HG03139 (cell line): ENCODE results near the gene USF3.
A peak's percentile ranks its signal among the peaks of the same experiment; 100 is the strongest.

ENCODE experiments used
- ATAC-seq: cut with Tn5 transposase; IDR thresholded peaks from one replicate; pipeline ENCODE4 v1.9.1; 2021; ENCODE audit not compliant: unreplicated experiment

Gene USF3

DNA sequence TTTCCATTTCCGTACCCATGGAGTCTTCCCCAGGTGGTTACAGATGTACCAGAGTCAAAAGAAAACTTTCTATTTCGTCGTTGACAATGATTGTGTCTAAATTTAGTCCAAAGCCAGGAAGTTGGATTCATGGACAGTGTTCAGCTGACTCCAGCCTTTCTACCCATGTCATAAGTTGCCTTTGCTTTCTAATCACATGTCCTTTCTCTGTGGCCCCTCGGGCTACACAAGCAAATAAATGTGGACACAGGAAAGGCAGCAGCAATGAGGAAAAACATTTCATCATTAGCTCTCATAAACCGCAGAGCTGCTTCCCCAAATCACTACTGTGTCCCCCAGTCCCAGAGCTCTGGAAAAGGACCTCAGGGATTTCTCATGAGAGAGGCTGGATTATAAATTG is 82.0 kb downstream of the USF3 start:
- no peak for ATAC-seq

DNA sequence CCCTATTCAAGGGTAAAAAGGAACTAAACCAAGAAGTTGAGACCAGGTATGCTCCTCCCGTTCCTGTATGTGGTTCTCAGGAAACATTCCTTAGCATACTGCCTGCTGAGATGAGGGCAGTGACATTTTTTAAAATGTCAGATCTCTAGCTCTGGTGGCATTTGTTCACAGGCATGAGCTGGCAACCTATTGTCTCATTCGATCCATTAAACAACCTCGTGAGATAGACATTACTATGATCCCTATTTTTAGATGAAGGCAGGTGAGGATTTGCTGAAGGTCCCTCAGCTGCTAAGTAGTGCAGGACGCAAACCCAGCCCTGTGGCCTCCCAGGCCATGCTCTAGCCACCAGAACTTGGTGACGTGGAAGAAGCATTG is 89.2 kb downstream of the USF3 start:
- ATAC-seq: no peak

DNA sequence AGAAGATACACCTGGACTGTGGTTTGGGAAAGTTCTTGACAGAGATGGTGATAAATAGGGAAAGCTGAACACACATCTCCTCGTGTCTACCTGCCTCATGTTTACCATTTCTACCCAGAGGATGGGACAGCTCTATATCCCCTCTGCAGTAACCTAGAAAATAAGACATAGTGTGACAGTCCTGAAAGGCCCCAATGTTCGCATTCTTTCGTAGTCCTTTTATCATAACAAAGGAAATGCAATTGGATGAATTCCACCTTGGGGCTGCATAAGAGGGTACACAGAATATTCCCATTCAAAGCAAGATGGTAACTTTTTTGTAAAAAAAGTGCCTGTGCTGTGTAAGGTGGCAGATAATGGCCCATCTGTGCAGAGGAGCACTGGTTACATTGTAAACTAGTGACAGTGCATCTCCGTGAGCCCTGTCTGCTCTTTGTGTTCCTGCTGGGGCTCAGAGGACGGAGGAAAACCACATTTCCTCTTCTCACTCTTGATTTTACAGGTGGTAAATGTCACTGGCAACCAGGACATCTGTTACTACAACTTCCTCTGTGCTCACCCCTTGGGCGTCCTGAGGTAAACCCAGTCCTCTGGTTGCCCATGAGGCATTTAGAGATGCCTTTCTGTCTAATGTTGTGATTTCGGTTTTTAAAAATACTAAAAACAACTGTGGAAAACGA is 89.8 kb downstream of the USF3 start:
- peak; percentile 98 for ATAC-seq

DNA sequence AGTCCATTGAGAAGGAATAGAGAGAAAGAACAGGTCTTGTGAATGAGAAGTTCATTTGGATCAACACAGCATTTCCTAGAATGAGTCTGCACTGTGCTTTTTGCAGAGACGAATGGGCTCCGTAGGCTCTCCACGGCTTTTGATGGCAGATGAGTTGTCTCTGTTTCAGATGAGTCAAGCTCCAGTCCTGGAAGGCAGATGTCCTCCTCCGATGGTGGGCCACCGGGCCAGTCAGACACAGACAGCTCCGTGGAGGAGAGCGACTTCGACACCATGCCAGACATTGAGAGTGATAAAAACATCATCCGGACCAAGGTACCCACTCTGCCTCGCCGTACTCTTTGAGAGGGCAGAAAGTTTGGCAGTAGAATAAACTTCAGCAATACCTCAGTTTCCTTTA is 93.6 kb downstream of the USF3 start:
- no peak for ATAC-seq

DNA sequence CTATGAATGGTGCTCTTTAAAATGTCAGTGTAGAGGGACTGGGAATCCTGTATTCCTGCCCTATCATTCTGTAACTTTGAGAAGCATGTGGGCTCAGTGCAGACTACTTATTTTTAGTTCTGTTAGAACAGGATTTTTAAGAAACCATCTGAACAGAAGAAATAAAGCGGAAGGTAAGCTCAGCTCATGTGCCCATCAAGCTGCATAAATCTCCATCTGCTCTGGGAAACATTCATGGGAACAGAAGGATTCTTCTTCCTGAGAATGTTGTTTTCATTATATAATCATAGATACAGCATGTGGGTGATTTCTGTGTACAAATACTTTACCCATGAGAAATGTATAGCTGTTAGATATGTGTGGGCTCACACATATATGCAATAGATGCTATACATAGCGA is 94.2 kb downstream of the USF3 start:
- no peak for ATAC-seq

DNA sequence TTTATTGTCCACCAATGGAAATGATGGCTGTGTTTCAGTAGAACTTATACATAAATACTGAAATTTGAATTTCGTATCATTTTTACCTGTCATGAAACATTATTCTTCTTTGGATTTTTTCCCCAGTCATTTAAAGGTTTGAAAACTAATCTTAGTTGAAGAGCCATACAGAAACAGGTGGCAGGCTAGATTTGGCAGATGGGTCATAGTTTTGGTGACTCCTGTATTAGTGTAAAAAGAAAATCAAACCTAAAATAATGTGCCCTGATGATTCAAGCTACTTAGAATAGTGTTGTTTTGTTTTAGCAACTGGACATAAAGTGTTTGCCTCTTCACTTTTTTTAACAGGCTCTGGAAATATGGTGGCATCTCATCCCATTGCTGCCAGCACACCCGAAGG is 95.2 kb downstream of the USF3 start:
- no peak for ATAC-seq

DNA sequence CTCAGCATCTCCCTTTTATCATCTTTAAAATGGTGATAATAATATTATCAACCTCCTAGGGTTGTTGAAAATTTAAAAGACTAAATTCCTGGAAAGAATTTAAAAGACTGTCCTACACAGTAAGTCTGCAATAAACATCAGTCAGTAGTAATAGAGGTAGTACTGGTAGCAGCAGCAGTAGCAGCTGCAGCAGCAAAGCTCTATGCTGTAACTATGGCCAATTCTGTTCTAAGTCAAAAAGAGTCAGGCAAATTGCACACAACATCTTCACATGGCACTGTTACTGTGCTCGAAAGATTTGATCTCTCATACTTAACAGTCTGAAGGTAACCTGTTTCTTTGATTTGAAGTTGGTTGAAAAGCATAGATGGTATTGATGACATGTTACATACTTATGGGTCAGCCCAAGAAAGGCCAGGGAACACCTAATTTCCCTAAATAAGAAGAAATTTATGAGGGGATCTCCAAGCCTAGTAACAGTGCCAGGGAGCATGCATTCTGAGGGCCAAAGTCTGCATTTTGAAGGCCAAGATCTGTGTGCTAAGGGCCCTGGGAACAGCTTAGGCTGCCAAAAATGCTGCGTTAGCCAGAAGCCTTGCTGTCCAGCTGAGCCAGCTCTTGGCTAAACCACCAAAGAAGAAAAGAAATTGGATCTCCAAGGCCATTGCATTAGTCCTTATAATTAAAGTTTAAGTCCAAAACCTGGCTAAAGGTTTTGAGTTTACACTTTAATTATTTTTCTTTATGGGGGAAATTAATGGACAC is 95.8 kb downstream of the USF3 start:
- ATAC-seq: no peak
